Activated CD4-positive, alpha-beta T cell treated with anti-CD3 and anti-CD28 coated beads, Interleukin-2, amount 10 ng/mL, durations not matched to agents 24 days and 14 days (primary cell): Measurements from ENCODE around the gene SLC8A1. TPM values are rescaled to one million over a fixed set of nuclear protein-coding genes. Genes with fewer than 3 reads are reported as not detected.

Source experiments
- DNase-seq: peaks from one replicate; pipeline ENCODE4 v3.0.0; 2022
- H3K27ac Mint-ChIP-seq: one replicate; pipeline ENCODE4 v1.8.0; 2022; ENCODE audit warnings: mild to moderate bottlenecking, mixed read lengths
- H3K27me3 Mint-ChIP-seq: one replicate; pipeline ENCODE4 v1.8.0; 2022; ENCODE audit warnings: mixed read lengths
- H3K36me3 Mint-ChIP-seq: one replicate; pipeline ENCODE4 v1.8.0; 2022; ENCODE audit warnings: low read depth, mild to moderate bottlenecking, mixed read lengths
- H3K4me1 Mint-ChIP-seq: one replicate; pipeline ENCODE4 v1.8.0; 2021; ENCODE audit warnings: mixed read lengths
- H3K4me3 Mint-ChIP-seq: one replicate; pipeline ENCODE4 v1.8.0; 2022; ENCODE audit warnings: mild to moderate bottlenecking, moderate library complexity, mixed read lengths
- H3K9me3 Mint-ChIP-seq: one replicate; pipeline ENCODE4 v1.8.0; 2021; ENCODE audit warnings: mixed read lengths
- intact Hi-C: fragments of 100-400 bp; cut with micrococcal nuclease; formaldehyde crosslinking; loops from one replicate; pipeline ENCODE4 v1.15.1; 2023
- total RNA-seq: library from RNA; stranded (reverse); gene quantifications from 2 replicates; pipeline ENCODE4 v1.2.3, GENCODE V29; 2022

SLC8A1 gene
- total RNA-seq, 1 donor from 2014 or later: 5.0 TPM

DNA sequence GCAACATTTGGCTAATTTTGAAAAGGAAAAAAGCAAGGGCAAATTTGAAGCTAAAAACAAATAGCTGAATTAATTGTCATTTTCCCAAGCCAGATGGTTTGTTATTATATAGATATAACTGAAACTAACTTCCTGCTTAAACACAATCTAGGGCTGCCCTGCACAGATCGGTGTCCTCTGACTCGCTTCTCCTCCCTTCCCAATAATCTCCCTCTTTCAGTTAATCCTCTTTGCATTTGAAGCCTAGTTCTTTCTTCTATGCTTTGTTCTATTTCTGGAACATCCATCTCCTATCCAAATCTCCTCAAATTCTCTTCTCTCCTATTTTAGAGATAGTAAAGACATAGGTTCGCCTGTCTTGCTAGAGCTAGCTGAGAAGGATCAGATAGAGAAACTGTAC lies 328.1 kb downstream of the SLC8A1 start:
- Mint-ChIP-seq H3K4me1 (peaks cover 11% of the 10 kb centered on the region), H3K9me3 (no peaks in the 10 kb centered on the region), H3K27ac (no peak overlapping the region), H3K27me3 (no peaks in the 10 kb centered on the region), H3K4me3 (no peak overlapping the region), H3K36me3 (no peaks in the 10 kb centered on the region)
- intact Hi-C loops: loop anchor here (10.0 kb wide), 1 partner anchor 209 kb away; no protein-coding TSS in a partner anchor
- DNase-seq: no peak

- Mint-ChIP-seq H3K4me1 (peaks cover 11% of the 10 kb centered on the region), H3K27ac (no peak overlapping the region), H3K9me3 (no peaks in the 10 kb centered on the region), H3K27me3 (no peaks in the 10 kb centered on the region), H3K4me3 (no peak overlapping the region), H3K36me3 (no peaks in the 10 kb centered on the region)
- intact Hi-C loops: loop anchor here (10.0 kb wide), 1 partner anchor 209 kb away; no protein-coding TSS in a partner anchor
- no peak for DNase-seq
Observed at GRCh38 chr2:40123326-40123725, 328.6 kb downstream of the SLC8A1 start.

DNA sequence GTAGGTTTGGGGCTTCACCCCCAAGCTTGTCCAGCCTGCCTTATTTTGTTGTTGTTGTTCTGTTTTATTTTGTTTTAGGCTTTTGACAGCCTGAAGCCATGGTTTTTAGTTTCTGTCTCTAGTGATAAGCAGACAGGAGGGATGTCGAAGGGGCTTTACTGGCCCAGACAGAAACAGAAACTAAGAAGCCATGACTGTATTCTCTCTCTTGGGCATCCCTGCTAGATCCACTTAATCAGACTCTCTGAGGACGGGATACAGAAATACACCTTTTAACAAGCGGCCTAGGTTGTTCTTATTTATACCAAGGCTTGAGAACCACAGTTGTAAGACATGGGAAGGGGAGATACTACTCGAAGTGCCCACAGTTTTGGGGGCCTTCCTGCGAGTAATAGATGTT lies 330.9 kb downstream of the SLC8A1 start:
- DNase-seq: no peak
- no peaks in the 10 kb centered on the region for H3K36me3 Mint-ChIP-seq
- no peak overlapping the region for H3K4me3 Mint-ChIP-seq
- no peaks in the 10 kb centered on the region for H3K4me1 Mint-ChIP-seq
- intact Hi-C loops: loop anchor here (10.0 kb wide), 1 partner anchor 206 kb away; no protein-coding TSS in a partner anchor
- H3K27me3 Mint-ChIP-seq: no peaks in the 10 kb centered on the region
- no peaks in the 10 kb centered on the region for H3K9me3 Mint-ChIP-seq
- no peak overlapping the region for H3K27ac Mint-ChIP-seq

DNA sequence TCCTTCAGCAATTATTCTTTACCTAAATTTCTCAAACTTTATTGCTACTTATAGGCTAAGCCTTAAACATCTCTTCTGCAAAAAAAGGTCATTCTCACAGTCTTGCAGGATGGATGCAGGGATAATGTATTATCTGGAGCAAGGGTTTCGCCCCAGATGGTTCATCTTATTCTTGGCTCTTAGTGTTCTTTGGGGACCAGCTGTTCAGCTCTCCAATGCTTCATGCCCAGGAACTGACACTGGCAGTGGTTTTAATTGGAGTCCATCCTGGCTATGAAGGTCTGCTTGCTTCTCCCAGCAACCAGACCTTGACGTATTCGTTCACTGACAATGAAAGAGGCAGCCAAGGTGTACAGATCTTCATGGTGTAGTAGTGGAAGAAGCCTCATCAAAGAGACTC lies 331.9 kb downstream of the SLC8A1 start:
- intact Hi-C loops: loop anchor here (10.0 kb wide), 1 partner anchor 205 kb away; no protein-coding TSS in a partner anchor
- no peaks in the 10 kb centered on the region for H3K27me3 Mint-ChIP-seq

GRCh38 chr2:40118622-40119021 lies 333.3 kb downstream of the SLC8A1 start:
- Mint-ChIP-seq H3K4me3 (no peak overlapping the region), H3K27me3 (no peaks in the 10 kb centered on the region), H3K36me3 (peaks cover 7% of the 10 kb centered on the region), H3K4me1 (no peaks in the 10 kb centered on the region), H3K9me3 (no peaks in the 10 kb centered on the region), H3K27ac (no peak overlapping the region)
- intact Hi-C loops: no loop called here
- DNase-seq: no peak

More for the DNA sequence above, 331.9 kb downstream of the SLC8A1 start:
- H3K4me3 Mint-ChIP-seq: no peak overlapping the region
- no peak for DNase-seq
- H3K9me3 Mint-ChIP-seq: no peaks in the 10 kb centered on the region
- no peak overlapping the region for H3K27ac Mint-ChIP-seq
- H3K4me1 Mint-ChIP-seq: no peaks in the 10 kb centered on the region
- peaks cover 2% of the 10 kb centered on the region for H3K36me3 Mint-ChIP-seq

GRCh38 chr2:40115894-40116293 lies 336.0 kb downstream of the SLC8A1 start:
- H3K27me3 Mint-ChIP-seq: no peaks in the 10 kb centered on the region
- H3K4me3 Mint-ChIP-seq: no peak overlapping the region
- DNase-seq: no peak
- H3K36me3 Mint-ChIP-seq: peaks cover 7% of the 10 kb centered on the region
- no peak overlapping the region for H3K27ac Mint-ChIP-seq
- intact Hi-C loops: no loop called here
- H3K9me3 Mint-ChIP-seq: peaks cover 4% of the 10 kb centered on the region
- no peaks in the 10 kb centered on the region for H3K4me1 Mint-ChIP-seq

- H3K36me3 Mint-ChIP-seq: peaks cover 7% of the 10 kb centered on the region
- H3K4me3 Mint-ChIP-seq: no peak overlapping the region
- no peak overlapping the region for H3K27ac Mint-ChIP-seq
- H3K4me1 Mint-ChIP-seq: no peaks in the 10 kb centered on the region
- peaks cover 4% of the 10 kb centered on the region for H3K9me3 Mint-ChIP-seq
- intact Hi-C loops: no loop called here
- no peaks in the 10 kb centered on the region for H3K27me3 Mint-ChIP-seq
- no peak for DNase-seq
Observed at GRCh38 chr2:40115348-40115747, 336.5 kb downstream of the SLC8A1 start.

GRCh38 chr2:40113997-40114396 lies 337.9 kb downstream of the SLC8A1 start:
- Mint-ChIP-seq H3K27me3 (no peaks in the 10 kb centered on the region), H3K4me3 (no peak overlapping the region), H3K4me1 (no peaks in the 10 kb centered on the region), H3K9me3 (peaks cover 6% of the 10 kb centered on the region), H3K27ac (no peak overlapping the region), H3K36me3 (peaks cover 7% of the 10 kb centered on the region)
- intact Hi-C loops: no loop called here
- DNase-seq: no peak

- no peak for DNase-seq
- no peaks in the 10 kb centered on the region for H3K27me3 Mint-ChIP-seq
- intact Hi-C loops: no loop called here
- peaks cover 9% of the 10 kb centered on the region for H3K9me3 Mint-ChIP-seq
- no peak overlapping the region for H3K27ac Mint-ChIP-seq
- no peak overlapping the region for H3K4me3 Mint-ChIP-seq
- peaks cover 7% of the 10 kb centered on the region for H3K36me3 Mint-ChIP-seq
- no peaks in the 10 kb centered on the region for H3K4me1 Mint-ChIP-seq
Observed at GRCh38 chr2:40113272-40113968, 338.5 kb downstream of the SLC8A1 start.

GRCh38 chr2:40109381-40109780 lies 342.5 kb downstream of the SLC8A1 start:
- Mint-ChIP-seq H3K36me3 (peaks cover 3% of the 10 kb centered on the region), H3K9me3 (peaks cover 10% of the 10 kb centered on the region), H3K4me1 (no peaks in the 10 kb centered on the region), H3K27ac (no peak overlapping the region), H3K27me3 (no peaks in the 10 kb centered on the region), H3K4me3 (no peak overlapping the region)
- no peak for DNase-seq
- intact Hi-C loops: no loop called here

DNA sequence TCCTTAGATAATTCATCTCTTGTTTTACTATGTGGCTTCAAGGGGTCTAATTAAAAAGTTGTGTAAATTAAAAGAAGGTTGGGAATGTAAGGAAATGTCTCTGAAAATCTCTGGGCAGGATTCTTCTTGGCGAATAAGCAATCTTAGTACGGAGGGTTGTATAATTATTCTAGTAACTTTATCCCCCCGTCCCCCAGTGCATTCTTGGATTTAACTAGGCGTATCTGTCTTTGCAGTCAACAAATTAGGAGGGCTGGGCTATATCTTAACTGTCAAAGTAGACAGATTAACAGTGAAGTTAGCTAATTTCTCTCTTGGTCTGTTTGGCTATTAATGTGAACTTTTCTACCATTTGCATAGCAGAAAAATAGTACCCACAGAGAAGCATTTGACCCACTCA lies 343.0 kb downstream of the SLC8A1 start:
- Mint-ChIP-seq H3K9me3 (peaks cover 10% of the 10 kb centered on the region), H3K36me3 (no peaks in the 10 kb centered on the region), H3K27ac (no peak overlapping the region), H3K27me3 (no peaks in the 10 kb centered on the region), H3K4me3 (no peak overlapping the region), H3K4me1 (no peaks in the 10 kb centered on the region)
- DNase-seq: no peak
- intact Hi-C loops: no loop called here

DNA sequence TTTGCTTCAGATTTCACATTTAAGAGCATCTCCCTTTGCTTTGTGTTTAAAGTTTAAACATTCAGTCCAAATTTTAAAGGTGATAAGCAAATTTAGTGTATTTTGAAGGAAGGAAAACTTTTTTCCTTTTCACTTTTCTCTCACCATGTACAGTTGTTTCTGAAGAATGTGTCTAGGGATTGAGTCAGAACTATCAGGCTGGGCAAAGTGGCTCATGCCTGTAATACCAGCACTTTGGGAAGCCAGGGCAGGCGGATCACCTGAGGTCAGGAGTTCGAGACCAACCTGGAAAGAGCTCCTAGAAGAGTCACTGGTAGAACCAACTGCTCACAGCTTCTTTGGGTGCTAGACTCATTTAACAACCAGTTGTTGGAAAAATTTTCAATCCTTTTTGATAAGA lies 345.8 kb downstream of the SLC8A1 start:
- intact Hi-C loops: no loop called here
- Mint-ChIP-seq H3K4me1 (no peaks in the 10 kb centered on the region), H3K4me3 (no peak overlapping the region), H3K9me3 (peaks cover 6% of the 10 kb centered on the region), H3K36me3 (no peaks in the 10 kb centered on the region), H3K27ac (no peak overlapping the region), H3K27me3 (no peaks in the 10 kb centered on the region)
- no peak for DNase-seq

DNA sequence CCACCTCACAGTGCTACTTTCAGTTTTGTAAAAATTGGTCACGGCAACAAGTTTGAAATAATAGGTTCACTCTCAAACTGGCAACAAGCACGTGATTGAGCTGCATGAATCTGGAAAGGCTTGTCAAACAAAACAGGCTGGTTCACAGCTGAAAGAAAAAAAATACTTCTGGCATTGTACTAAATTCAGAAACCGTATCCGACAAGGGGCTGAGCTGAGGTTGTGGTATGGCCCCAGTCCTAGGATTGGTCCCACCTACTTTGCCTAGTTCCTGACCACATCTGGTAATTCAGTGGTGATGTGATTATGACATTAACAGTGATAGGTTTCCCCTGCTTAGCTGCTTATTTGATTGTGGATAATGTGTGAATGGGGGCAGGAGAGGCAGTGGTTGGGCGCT lies 346.3 kb downstream of the SLC8A1 start:
- Mint-ChIP-seq H3K27me3 (no peaks in the 10 kb centered on the region), H3K4me1 (no peaks in the 10 kb centered on the region), H3K9me3 (peaks cover 6% of the 10 kb centered on the region), H3K36me3 (no peaks in the 10 kb centered on the region), H3K4me3 (no peak overlapping the region), H3K27ac (no peak overlapping the region)
- no peak for DNase-seq
- intact Hi-C loops: no loop called here

- Mint-ChIP-seq H3K4me3 (no peak overlapping the region), H3K27me3 (no peaks in the 10 kb centered on the region), H3K36me3 (no peaks in the 10 kb centered on the region), H3K27ac (no peak overlapping the region), H3K4me1 (peaks cover 1% of the 10 kb centered on the region), H3K9me3 (peaks cover 3% of the 10 kb centered on the region)
- DNase-seq: no peak
- intact Hi-C loops: no loop called here
Observed at GRCh38 chr2:40103590-40103989, 348.3 kb downstream of the SLC8A1 start.

DNA sequence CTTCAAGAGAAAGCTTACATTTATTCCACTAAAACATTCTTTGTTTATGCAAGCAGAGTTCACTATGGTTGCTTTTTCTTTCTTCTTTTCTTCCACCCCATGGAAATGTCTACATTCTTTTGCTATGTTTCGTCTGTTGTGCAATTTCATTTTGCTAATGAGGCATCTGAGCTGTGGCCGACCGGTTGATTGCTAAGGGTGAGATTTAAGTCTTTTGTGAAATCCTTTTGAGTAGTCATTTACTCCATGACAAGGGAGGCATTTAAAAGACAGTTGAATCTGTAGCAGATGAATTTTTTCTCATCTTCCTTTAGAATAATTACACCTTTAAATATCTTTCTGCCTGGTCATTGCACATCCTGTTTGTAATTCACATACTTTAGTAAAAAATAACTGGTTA lies 348.7 kb downstream of the SLC8A1 start:
- no peak overlapping the region for H3K4me3 Mint-ChIP-seq
- H3K27ac Mint-ChIP-seq: no peak overlapping the region
- intact Hi-C loops: no loop called here
- no peak for DNase-seq
- no peaks in the 10 kb centered on the region for H3K9me3 Mint-ChIP-seq
- H3K27me3 Mint-ChIP-seq: no peaks in the 10 kb centered on the region
- H3K4me1 Mint-ChIP-seq: peaks cover 1% of the 10 kb centered on the region
- no peaks in the 10 kb centered on the region for H3K36me3 Mint-ChIP-seq
